Heart left ventricle (tissue), 16 donors: ENCODE measurements around the gene UCKL1. TPM values are rescaled to one million over a fixed set of nuclear protein-coding genes. Genes with fewer than 3 reads are reported as not detected.
A peak's percentile ranks its signal among the peaks of the same experiment; 100 is the strongest.

Experiments
- ATAC-seq, 4 donors: fragments of 200-7000 bp; cut with Tn5 transposase; one replicate each; pipeline ENCODE4 v1.9.1; 2020 to 2022; ENCODE audit warnings: moderate library complexity in 4 of 4, mild to moderate bottlenecking in 3 of 4, moderate number of reproducible peaks in 1 of 4
- DNase-seq, 5 donors: peaks; one replicate each; pipeline ENCODE4 v3.0.0-alpha.2; 2020
- H3K27ac ChIP-seq, 12 donors: fragments of 200-600 bp; sonication (generic) in 4 of 12; one replicate each; pipeline versions ENCODE4 v1.5.0 to v1.8.0; 2016 to 2022; ENCODE audit warnings: mild to moderate bottlenecking in 2 of 12
- H3K27me3 ChIP-seq, 9 donors: fragments of 200-600 bp; sonication (generic) in 2 of 9; one replicate each; pipeline versions ENCODE4 v1.5.1 to v1.8.0; 2016 to 2022; ENCODE audit warnings: mild to moderate bottlenecking in 3 of 9
- H3K36me3 ChIP-seq, 9 donors: fragments of 200-600 bp; sonication (generic) in 2 of 9; one replicate each; pipeline versions ENCODE4 v1.5.0 to v1.8.0; 2018 to 2022; ENCODE audit warnings: mild to moderate bottlenecking in 2 of 9
- H3K4me1 ChIP-seq, 12 donors: fragments of 200-600 bp; sonication (generic) in 4 of 12; one replicate each; pipeline versions ENCODE4 v1.5.0 to v1.8.0; 2016 to 2022; ENCODE audit warnings: mild to moderate bottlenecking in 3 of 12
- H3K4me3 ChIP-seq, 12 donors: fragments of 200-600 bp; sonication (generic) in 4 of 12; one replicate each; pipeline versions ENCODE4 v1.5.0 to v1.8.0; 2017 to 2022; ENCODE audit warnings: mild to moderate bottlenecking in 9 of 12, moderate library complexity in 4 of 12
- H3K9me3 ChIP-seq, 12 donors: fragments of 200-600 bp; sonication (generic) in 4 of 12; one replicate each; pipeline versions ENCODE4 v1.5.0 to v1.8.0; 2016 to 2022; ENCODE audit warnings: mild to moderate bottlenecking in 1 of 12
- POLR2A ChIP-seq, 2 donors: fragments of 450-650 bp; IDR thresholded peaks; one replicate each; pipeline ENCODE4 v1.6.1; 2017; ENCODE audit warnings: antibody characterized with exemption in 2 of 2, mild to moderate bottlenecking in 2 of 2, moderate library complexity in 2 of 2
- WGBS, 4 donors: extraction: QIAGEN DNeasy Blood & Tissue Kit in 2 of 4; methylation state at CpG; one replicate each; pipeline versions ENCODE4 v1.1.5 to v1.1.7; 2013 to 2018; 5-methylcytosine and 5-hydroxymethylcytosine counted together
- intact Hi-C, 10 donors: fragments of 100-400 bp; cut with DNase I; formaldehyde crosslinking; loops; one replicate each; pipeline versions ENCODE4 v1.11.1 to v1.14.2; 2022
- polyA plus RNA-seq, 2 donors: library from polyadenylated mRNA; stranded (reverse); fragments of 200-250 nt; gene quantifications; one replicate each; pipeline ENCODE4 v1.2.3, GENCODE V29; 2013
- total RNA-seq, 9 donors: library from RNA; depleted of rRNA in 2 of 9; stranded (reverse); fragments of >200 nt in 2 of 9; fragmentation: NEBNext Ultra II Directional in 3 of 9; extraction: Animal tissue kit (Norgen Biotek cat#: 25700) in 3 of 9; gene quantifications; one replicate each; pipeline versions ENCODE4 v1.1.0 to v1.2.4, GENCODE V29; 2016 to 2023
- TF ChIP-seq, protein P1 (sequence below), 12 donors: fragments of 200-600 bp; sonication (generic) in 4 of 12; IDR thresholded peaks; one replicate each; pipeline versions ENCODE4 v1.5.0 to v1.8.0; 2018 to 2022; ENCODE audit warnings: antibody characterized with exemption in 12 of 12, mild to moderate bottlenecking in 5 of 12
- donor health status: ischemic (EF 13 %, LVEDD 7.1; RV severe dilation, severe dysfunction).
- donor health status: healthy with polysubstance abuse.
- donor health status: DM: no; HTN: yes; CAD: no.
- donor health status: DM: no; HTN: no; CAD: no.
- donor health status: ischemic (EF 25% LVEDD 6.9; RV normal size, moderate dysfunction).
- donor health status: ischemic (EF 25% LVEDD 5.7; RV mildly dilated, moderate dysfunction).
- donor health status: healthy.
- donor health status: DM: yes; HTN: yes; CAD: no.
- donor health status: ischemic (EF 35%, LVEDD 5.7; RV mildly dilated, moderate dysfunction).
- donor health status: nonischemic (EF 11% LVEDD 7.7; RV severe dilation, severe dysfunction).
- donor health status: DM: yes; HTN: yes; CAD: no.
- donor health status: PGD.
- donor health status: ischemic (EF 29% LVEDD 5.4; RV normal size, mild dysfunction).
- donor health status: nonischemic (EF 23%, LVEDD 6.1; RV moderate dilation, normal function).

The UCKL1 gene
- total and polyA plus RNA-seq, 11 donors: 27.7 to 49.7 (median 37.5) TPM

DNA sequence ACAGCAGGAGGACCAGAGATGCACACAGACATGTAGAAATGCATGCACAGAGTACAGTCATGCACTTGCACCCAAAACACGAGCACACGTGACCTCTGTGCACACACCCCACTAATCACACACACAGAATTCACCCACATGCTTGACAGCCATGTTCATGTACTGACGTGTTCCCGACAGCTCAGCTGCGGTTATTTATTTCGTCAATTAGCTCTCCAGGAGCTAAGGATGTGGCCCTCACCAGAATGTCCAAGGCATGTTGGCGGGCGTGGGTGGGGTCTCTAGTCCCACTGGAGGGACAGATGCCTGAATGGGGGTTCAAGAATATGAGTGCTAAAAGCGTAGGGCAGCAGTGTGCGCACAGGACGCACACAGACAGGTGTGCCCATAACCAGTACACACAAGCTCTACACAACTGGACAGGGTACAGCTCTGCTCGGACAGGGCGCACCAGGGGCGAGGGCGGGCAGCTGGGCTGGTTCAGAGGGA, 24.1 kb upstream of the UCKL1 start:
- DNase-seq (no peak), ATAC-seq (peak in 3 of 4 donors; percentile 21 to 40 (median 37))
- peak overlapping the region in 11 of 12 donors; percentile 62 to 93 (median 86) for H3K27ac ChIP-seq
- H3K4me1 ChIP-seq: peaks cover 7 to 45% (median 35%) of the 10 kb centered on the region in 12 donors
- TF ChIP-seq, protein P1, sequence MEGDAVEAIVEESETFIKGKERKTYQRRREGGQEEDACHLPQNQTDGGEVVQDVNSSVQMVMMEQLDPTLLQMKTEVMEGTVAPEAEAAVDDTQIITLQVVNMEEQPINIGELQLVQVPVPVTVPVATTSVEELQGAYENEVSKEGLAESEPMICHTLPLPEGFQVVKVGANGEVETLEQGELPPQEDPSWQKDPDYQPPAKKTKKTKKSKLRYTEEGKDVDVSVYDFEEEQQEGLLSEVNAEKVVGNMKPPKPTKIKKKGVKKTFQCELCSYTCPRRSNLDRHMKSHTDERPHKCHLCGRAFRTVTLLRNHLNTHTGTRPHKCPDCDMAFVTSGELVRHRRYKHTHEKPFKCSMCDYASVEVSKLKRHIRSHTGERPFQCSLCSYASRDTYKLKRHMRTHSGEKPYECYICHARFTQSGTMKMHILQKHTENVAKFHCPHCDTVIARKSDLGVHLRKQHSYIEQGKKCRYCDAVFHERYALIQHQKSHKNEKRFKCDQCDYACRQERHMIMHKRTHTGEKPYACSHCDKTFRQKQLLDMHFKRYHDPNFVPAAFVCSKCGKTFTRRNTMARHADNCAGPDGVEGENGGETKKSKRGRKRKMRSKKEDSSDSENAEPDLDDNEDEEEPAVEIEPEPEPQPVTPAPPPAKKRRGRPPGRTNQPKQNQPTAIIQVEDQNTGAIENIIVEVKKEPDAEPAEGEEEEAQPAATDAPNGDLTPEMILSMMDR (IDR thresholded peaks at IDR 0.05): no peak
- intact Hi-C loops: loop anchor here in 8 of 10 donors (2.0 to 10.0 kb wide), 8 partner anchors 42 to 142 kb away; partner anchors contain the start of genes C20orf204 (in 4 of the 8) and TCEA2 (in 1 of the 8)
- peak overlapping the region in 11 of 12 donors; percentile 73 to 100 (median 91) for H3K4me3 ChIP-seq
- H3K9me3 ChIP-seq: no peaks in the 10 kb centered on the region
- H3K27me3 ChIP-seq: no peaks in the 10 kb centered on the region
- H3K36me3 ChIP-seq: peaks cover 0 to 30% (median 24%) of the 10 kb centered on the region in 9 donors
- 71 to 81% (median 72%) methylated on average over 11 to 15 of the region's 15 CpGs for WGBS, 4 donors

DNA sequence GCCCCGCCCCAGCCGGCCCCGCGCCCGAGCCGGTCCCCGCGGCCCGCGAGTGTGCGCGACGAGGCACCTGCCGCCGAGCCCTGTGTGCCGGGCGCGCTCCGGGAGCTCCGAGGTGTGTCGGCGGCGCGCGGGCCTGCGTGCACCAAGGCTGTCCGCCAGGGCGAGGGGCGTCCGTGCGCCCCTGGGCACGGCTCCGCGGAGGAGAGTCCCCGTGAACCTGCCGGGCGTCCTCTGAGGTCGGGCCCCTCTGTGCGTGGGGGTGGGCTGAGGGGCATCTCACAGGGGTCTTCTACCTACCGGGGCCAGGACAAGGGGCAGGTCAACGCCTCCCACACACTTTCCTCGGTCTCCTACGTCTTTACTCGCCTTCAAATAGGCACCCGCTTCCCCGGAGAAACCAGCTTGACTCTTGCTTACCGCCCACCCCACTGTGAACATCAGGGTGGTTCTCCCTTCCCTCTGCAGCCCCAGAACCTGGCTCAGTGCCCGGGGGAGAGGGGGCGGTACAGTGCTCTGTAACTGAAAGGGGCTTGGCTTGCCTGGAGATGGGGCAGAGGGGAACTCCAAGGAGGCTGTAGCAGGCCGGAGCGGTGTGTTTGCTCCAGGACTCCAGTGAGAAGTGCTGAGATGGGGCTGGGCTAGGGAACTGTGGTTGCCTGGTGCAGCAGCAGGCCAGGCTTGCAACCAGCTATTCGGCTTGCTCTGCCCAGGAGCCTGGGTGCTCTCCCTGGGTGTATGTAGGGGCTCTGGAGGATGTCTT, 23.5 kb upstream of the UCKL1 start, which contains the start of gene SAMD10:
Gene SAMD10 (minus strand): TSS at position 86 of the 760 bp plus-strand sequence. CDS start 175 bp downstream, outside the sequence.
- peaks cover 0 to 24% (median 18%) of the 10 kb centered on the region in 9 donors for H3K36me3 ChIP-seq
- peak within 1 kb of the TSS; percentile 33 to 100 (median 86) for H3K4me3 ChIP-seq
- TF ChIP-seq POLR2A (IDR thresholded peaks at IDR 0.05): no peak
- TF ChIP-seq, protein P1 (IDR thresholded peaks at IDR 0.05): peak in 1 of 12 donors; percentile 17
- peaks cover 7 to 45% (median 35%) of the 10 kb centered on the region in 12 donors for H3K4me1 ChIP-seq
- WGBS, 4 donors: 2 to 4% (median 2%) methylated on average over 12 to 52 of the region's 52 CpGs
- peak in 3 of 5 donors; percentile 53 to 78 (median 58) for DNase-seq
- intact Hi-C loops: loop anchor here in 8 of 10 donors (2.0 to 10.0 kb wide), 13 partner anchors 43 to 365 kb away; partner anchors contain the start of genes C20orf204 (in 4 of the 8), TCEA2 (in 1 of the 8) and TNFRSF6B (in 1 of the 8)
- peak in 3 of 4 donors; percentile 7 to 16 (median 7) for ATAC-seq
- peak within 1 kb of the TSS; percentile 58 to 93 (median 86) for H3K27ac ChIP-seq
- no peaks in the 10 kb centered on the region for H3K27me3 ChIP-seq
- H3K9me3 ChIP-seq: no peaks in the 10 kb centered on the region

DNA sequence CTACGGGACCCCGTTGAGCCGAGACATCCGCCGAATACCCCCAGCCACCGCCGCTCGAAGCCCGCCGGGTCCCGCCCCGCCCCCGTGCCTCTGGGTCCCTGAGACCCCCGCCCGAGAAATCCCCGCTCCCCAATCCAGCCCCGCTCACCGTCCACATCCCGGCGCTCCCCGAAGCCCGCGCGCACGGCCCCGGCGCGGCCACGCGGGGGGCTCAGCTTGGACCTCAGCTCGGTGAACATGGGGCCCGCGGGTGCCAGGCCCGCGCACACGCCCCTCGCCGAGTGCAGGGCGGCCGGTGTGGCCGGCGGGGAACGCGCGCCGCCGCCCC, 23.0 kb upstream of the UCKL1 start:
- WGBS, 4 donors: 0 to 1% (median 1%) methylated on average over 11 to 47 of the region's 47 CpGs
- Histone ChIP-seq H3K4me3 (peak overlapping the region; percentile 33 to 100 (median 62)), H3K27me3 (no peaks in the 10 kb centered on the region), H3K4me1 (peaks cover 7 to 47% (median 36%) of the 10 kb centered on the region in 12 donors), H3K36me3 (peaks cover 0 to 18% (median 12%) of the 10 kb centered on the region in 9 donors), H3K27ac (peak overlapping the region; percentile 58 to 93 (median 83)), H3K9me3 (no peaks in the 10 kb centered on the region)
- ATAC-seq (no peak), DNase-seq (peak in 1 of 5 donors; percentile 57)
- TF ChIP-seq POLR2A (IDR thresholded peaks at IDR 0.05): no peak
- TF ChIP-seq, protein P1 (IDR thresholded peaks at IDR 0.05): no peak
- intact Hi-C loops: loop anchor here in 7 of 10 donors (5.0 to 10.0 kb wide), 6 partner anchors 64 to 364 kb away; partner anchors contain the start of gene TNFRSF6B (in 1 of the 7)
